Transverse colon (tissue), 4 donors: ENCODE results near the gene OVAAL. TPM values are rescaled to one million over a fixed set of nuclear protein-coding genes. Genes with fewer than 3 reads are reported as not detected.

Experiments
- DNase-seq: peaks from one replicate; pipeline ENCODE4 v3.0.0-alpha.2; 2019
- H3K27ac ChIP-seq, 4 donors: fragments of 200-600 bp; sonication (generic); 2 replicates each; pipeline ENCODE4 v1.5.1; 2016 to 2018; ENCODE audit warnings: inconsistent platforms in 4 of 4
- H3K27me3 ChIP-seq: fragments of 200-600 bp; sonication (generic); 2 replicates; pipeline ENCODE4 v1.5.1; 2017; ENCODE audit warnings: inconsistent platforms
- H3K36me3 ChIP-seq, 4 donors: fragments of 200-600 bp; sonication (generic); 2 replicates each; pipeline ENCODE4 v1.5.1; 2017 to 2019; ENCODE audit warnings: inconsistent platforms in 4 of 4
- H3K4me1 ChIP-seq, 4 donors: fragments of 200-600 bp; sonication (generic); 2 replicates each; pipeline ENCODE4 v1.5.1; 2017 to 2020; ENCODE audit warnings: inconsistent platforms in 4 of 4
- H3K4me3 ChIP-seq, 4 donors: fragments of 200-600 bp; sonication (generic); 1 replicate in 1 of 4; 2 replicates in 3 of 4; pipeline versions ENCODE4 v1.5.1 to v1.6.1; 2017 to 2019; ENCODE audit warnings: inconsistent platforms in 4 of 4
- H3K9me3 ChIP-seq, 2 donors: fragments of 200-600 bp; sonication (generic); 2 replicates each; pipeline ENCODE4 v1.5.1; 2017 to 2019; ENCODE audit warnings: inconsistent platforms in 2 of 2
- EP300 ChIP-seq: sonication (generic); formaldehyde crosslinking; IDR thresholded peaks from one replicate; pipeline ENCODE4 v1.6.1; 2017; ENCODE audit warnings: antibody characterized with exemption, low read depth
- POLR2A ChIP-seq: fragments of 450-650 bp; IDR thresholded peaks from one replicate; pipeline ENCODE4 v1.6.1; 2016; ENCODE audit warnings: antibody characterized with exemption, mild to moderate bottlenecking, moderate library complexity
- POLR2AphosphoS5 ChIP-seq, 3 donors: sonication (generic); formaldehyde crosslinking; IDR thresholded peaks; one replicate each; pipeline ENCODE4 v1.6.1; 2016; ENCODE audit warnings: antibody characterized with exemption in 3 of 3
- WGBS, 2 donors: methylation state at CpG; one replicate each; pipeline ENCODE4 v1.1.5; 2018; ENCODE audit warnings: low coverage in 1 of 2; 5-methylcytosine and 5-hydroxymethylcytosine counted together
- in situ Hi-C, 4 donors: fragments of 200-750 bp; cut with MboI; loops; one replicate each; pipeline versions ENCODE4 v1.15.0 to v1.15.1; 2017; ENCODE audit warnings: low sequenced_read_pairs in 3 of 4, low pct_ligation_motif_present in 1 of 4, low pct_unique_long_range_greater_than_20kb in 1 of 4
- intact Hi-C: fragments of 100-400 bp; cut with DNase I; formaldehyde crosslinking; loops from one replicate; pipeline ENCODE4 v1.15.1; 2023; ENCODE audit warnings: low total_unique reads
- total RNA-seq, 4 donors: library from RNA; depleted of rRNA; stranded (reverse); fragments of >200 nt; gene quantifications; one replicate each; pipeline ENCODE4 v1.1.0, GENCODE V29; 2016
- TF ChIP-seq, protein P1 (sequence below), 5 experiments: fragments of 200-600 bp in 3 of 5; fragments of 450-650 bp in 2 of 5; sonication (generic) in 3 of 5; IDR thresholded peaks; 1 replicate in 2 of 5; 2 replicates in 3 of 5; pipeline ENCODE4 v1.5.1; 2016 to 2017; ENCODE audit warnings: antibody characterized with exemption in 5 of 5, inconsistent platforms in 3 of 5, mild to moderate bottlenecking in 2 of 5, moderate library complexity in 1 of 5

Gene OVAAL
- total RNA-seq, 4 donors from 2014 or later = 0.41 TPM; not detected in 3

GRCh38 chr1:180572760-180573159 lies 14.0 kb downstream of the OVAAL start:
- in situ Hi-C loops = no loop called here
- Histone ChIP-seq H3K27ac (no peak overlapping the region), H3K4me1 (peaks cover 0 to 36% (median 13%) of the 10 kb centered on the region in 4 donors), H3K9me3 (no peaks in the 10 kb centered on the region), H3K4me3 (no peak overlapping the region), H3K27me3 (no peaks in the 10 kb centered on the region), H3K36me3 (no peaks in the 10 kb centered on the region)
- TF ChIP-seq, protein P1, sequence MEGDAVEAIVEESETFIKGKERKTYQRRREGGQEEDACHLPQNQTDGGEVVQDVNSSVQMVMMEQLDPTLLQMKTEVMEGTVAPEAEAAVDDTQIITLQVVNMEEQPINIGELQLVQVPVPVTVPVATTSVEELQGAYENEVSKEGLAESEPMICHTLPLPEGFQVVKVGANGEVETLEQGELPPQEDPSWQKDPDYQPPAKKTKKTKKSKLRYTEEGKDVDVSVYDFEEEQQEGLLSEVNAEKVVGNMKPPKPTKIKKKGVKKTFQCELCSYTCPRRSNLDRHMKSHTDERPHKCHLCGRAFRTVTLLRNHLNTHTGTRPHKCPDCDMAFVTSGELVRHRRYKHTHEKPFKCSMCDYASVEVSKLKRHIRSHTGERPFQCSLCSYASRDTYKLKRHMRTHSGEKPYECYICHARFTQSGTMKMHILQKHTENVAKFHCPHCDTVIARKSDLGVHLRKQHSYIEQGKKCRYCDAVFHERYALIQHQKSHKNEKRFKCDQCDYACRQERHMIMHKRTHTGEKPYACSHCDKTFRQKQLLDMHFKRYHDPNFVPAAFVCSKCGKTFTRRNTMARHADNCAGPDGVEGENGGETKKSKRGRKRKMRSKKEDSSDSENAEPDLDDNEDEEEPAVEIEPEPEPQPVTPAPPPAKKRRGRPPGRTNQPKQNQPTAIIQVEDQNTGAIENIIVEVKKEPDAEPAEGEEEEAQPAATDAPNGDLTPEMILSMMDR (IDR thresholded peaks at IDR 0.05) = peak in 1 of 5 experiments; percentile 33
- TF ChIP-seq EP300 = no peak
- TF ChIP-seq POLR2AphosphoS5 (IDR thresholded peaks at IDR 0.05) = no peak
- intact Hi-C loops = no loop called here
- no peak for DNase-seq
- 64 to 65% methylated on average over 4 of the region's 4 CpGs for WGBS, 2 donors

DNA sequence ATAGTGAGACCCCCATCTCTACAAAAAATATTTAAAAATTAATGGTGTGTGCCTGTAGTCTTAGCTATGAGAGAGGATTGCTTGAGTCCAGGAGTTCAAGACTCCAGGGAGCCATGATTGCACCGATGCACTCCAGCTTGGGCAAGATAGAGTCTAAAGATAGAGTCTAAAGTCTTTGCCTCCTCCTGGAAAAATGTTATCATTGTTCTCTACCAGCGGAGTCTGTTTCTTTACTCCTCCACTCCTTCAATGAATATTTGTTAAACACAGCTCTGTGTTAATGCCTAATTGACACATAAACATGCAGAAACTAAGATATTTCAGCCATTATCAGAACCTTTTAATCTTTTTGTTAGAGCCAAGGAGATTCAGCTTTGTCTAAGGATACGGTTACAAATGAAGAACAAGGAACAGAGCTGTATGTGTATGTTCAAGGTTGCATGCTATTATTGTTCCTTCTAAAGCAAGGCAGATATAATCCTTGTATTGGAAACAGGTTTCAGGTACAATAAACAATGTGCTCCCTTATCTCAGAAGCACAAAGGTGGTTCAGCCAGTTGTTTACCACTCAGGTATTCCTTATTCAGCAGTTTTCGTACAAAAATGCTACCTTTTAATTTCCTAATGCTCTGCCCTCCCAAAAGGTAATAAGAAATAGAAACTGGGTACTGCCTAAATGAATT lies 15.4 kb downstream of the OVAAL start:
- Histone ChIP-seq H3K9me3 (no peaks in the 10 kb centered on the region), H3K36me3 (no peaks in the 10 kb centered on the region), H3K4me1 (peaks cover 0 to 34% (median 13%) of the 10 kb centered on the region in 4 donors), H3K27ac (peak overlapping the region; percentile 52 to 70 (median 63)), H3K27me3 (no peaks in the 10 kb centered on the region), H3K4me3 (no peak overlapping the region)
- in situ Hi-C loops (no loop called here), intact Hi-C loops (no loop called here)
- TF ChIP-seq POLR2AphosphoS5 (IDR thresholded peaks at IDR 0.05) (peak in 1 of 3 donors; percentile 25), POLR2A (no peak), EP300 (no peak)
- TF ChIP-seq, protein P1 (IDR thresholded peaks at IDR 0.05) = no peak
- 46 to 52% methylated on average over 4 of the region's 4 CpGs for WGBS, 2 donors
- DNase-seq = no peak

- TF ChIP-seq, protein P1 (IDR thresholded peaks at IDR 0.05) = no peak
- TF ChIP-seq EP300 = no peak
- TF ChIP-seq POLR2A = no peak
- H3K9me3 ChIP-seq = no peaks in the 10 kb centered on the region
- no peaks in the 10 kb centered on the region for H3K36me3 ChIP-seq
- in situ Hi-C loops (no loop called here), intact Hi-C loops (no loop called here)
- no peaks in the 10 kb centered on the region for H3K27me3 ChIP-seq
- no peak overlapping the region for H3K27ac ChIP-seq
- peaks cover 0 to 24% (median 10%) of the 10 kb centered on the region in 4 donors for H3K4me1 ChIP-seq
- no peak overlapping the region for H3K4me3 ChIP-seq
- WGBS, 2 donors = 74 to 100% methylated on average over 1 to 3 of the region's 3 CpGs
- DNase-seq = no peak
Measured at GRCh38 chr1:180577361-180577760, 18.6 kb downstream of the OVAAL start.

- 58 to 74% methylated on average over 2 to 6 of the region's 6 CpGs for WGBS, 2 donors
- Histone ChIP-seq H3K4me1 (peaks cover 0 to under 1% (median 0%) of the 10 kb centered on the region in 4 donors), H3K4me3 (no peak overlapping the region), H3K36me3 (no peaks in the 10 kb centered on the region), H3K27me3 (no peaks in the 10 kb centered on the region), H3K9me3 (no peaks in the 10 kb centered on the region), H3K27ac (no peak overlapping the region)
- no peak for DNase-seq
- in situ Hi-C loops = no loop called here
- intact Hi-C loops = no loop called here
- TF ChIP-seq POLR2AphosphoS5 (IDR thresholded peaks at IDR 0.05) (no peak), POLR2A (no peak), EP300 (no peak)
- TF ChIP-seq, protein P1 (IDR thresholded peaks at IDR 0.05) = no peak
Measured at GRCh38 chr1:180579961-180580611, 21.3 kb downstream of the OVAAL start.
